ENCODE measurements around the gene SCN5A.
A peak's percentile ranks its signal among the peaks of the same experiment; 100 is the strongest.

The SCN5A gene

GRCh38 chr3:38653685-38654537 lies 4.4 kb upstream of the SCN5A start:
- H3K4me1 ChIP-seq: peaks cover 5% of the 10 kb centered on the region
- H3K36me3 ChIP-seq (replicated peaks): no peaks in the 10 kb centered on the region
- peaks cover 8% of the 10 kb centered on the region for H3K27me3 ChIP-seq (ENCODE audit: low read depth)
- H3K4me3 ChIP-seq: no peak overlapping the region
- H3K9me3 ChIP-seq: no peaks in the 10 kb centered on the region
- in situ Hi-C loops (cut with MboI; ENCODE audit: low sequenced_read_pairs): no loop called here
- no peak for DNase-seq (ENCODE audit: low spot score in 2 of 2)

- H3K9me3 ChIP-seq: no peaks in the 10 kb centered on the region
- in situ Hi-C loops (cut with MboI; ENCODE audit: low sequenced_read_pairs): no loop called here
- peaks cover 7% of the 10 kb centered on the region for H3K4me1 ChIP-seq
- no peak overlapping the region for H3K4me3 ChIP-seq
- DNase-seq (ENCODE audit: low spot score in 2 of 2): no peak
- H3K36me3 ChIP-seq (replicated peaks): no peaks in the 10 kb centered on the region
- H3K27me3 ChIP-seq (ENCODE audit: low read depth): peaks cover 8% of the 10 kb centered on the region
These were observed 3.4 kb upstream of the SCN5A start for GRCh38 chr3:38652934-38653333.

GRCh38 chr3:38651153-38651789 lies 1.8 kb upstream of the SCN5A start:
- Histone ChIP-seq H3K27me3 (ENCODE audit: low read depth) (no peaks in the 10 kb centered on the region), H3K4me3 (no peak overlapping the region), H3K9me3 (no peaks in the 10 kb centered on the region), H3K36me3 (replicated peaks) (no peaks in the 10 kb centered on the region), H3K4me1 (peaks cover 7% of the 10 kb centered on the region)
- peak; percentile 65 to 80 for DNase-seq (ENCODE audit: low spot score in 2 of 2)
- in situ Hi-C loops (cut with MboI; ENCODE audit: low sequenced_read_pairs): no loop called here

- no peak for DNase-seq (ENCODE audit: low spot score in 2 of 2)
- H3K4me1 ChIP-seq: peaks cover 7% of the 10 kb centered on the region
- in situ Hi-C loops (cut with MboI; ENCODE audit: low sequenced_read_pairs): no loop called here
- no peaks in the 10 kb centered on the region for H3K36me3 ChIP-seq (replicated peaks)
- H3K4me3 ChIP-seq: peak overlapping the region; percentile 33; the same call in 1 of the 2 replicates
- no peaks in the 10 kb centered on the region for H3K27me3 ChIP-seq (ENCODE audit: low read depth)
- H3K9me3 ChIP-seq: no peaks in the 10 kb centered on the region
These were observed 913 bp upstream of the SCN5A start for GRCh38 chr3:38650248-38650951.

GRCh38 chr3:38648659-38649499 lies 608 bp downstream of the SCN5A start:
- Histone ChIP-seq H3K9me3 (no peaks in the 10 kb centered on the region), H3K4me1 (peaks cover 7% of the 10 kb centered on the region), H3K27me3 (ENCODE audit: low read depth) (no peaks in the 10 kb centered on the region), H3K36me3 (replicated peaks) (no peaks in the 10 kb centered on the region), H3K4me3 (peak overlapping the region; percentile 72)
- DNase-seq (ENCODE audit: low spot score in 2 of 2): peak in 1 of 2 experiments; percentile 46
- in situ Hi-C loops (cut with MboI; ENCODE audit: low sequenced_read_pairs): loop anchor here (5.0 kb wide), 1 partner anchor 127 kb away; no protein-coding TSS in a partner anchor

- Histone ChIP-seq H3K4me3 (peak overlapping the region; percentile 72), H3K4me1 (peaks cover 7% of the 10 kb centered on the region), H3K27me3 (ENCODE audit: low read depth) (no peaks in the 10 kb centered on the region), H3K9me3 (no peaks in the 10 kb centered on the region), H3K36me3 (replicated peaks) (no peaks in the 10 kb centered on the region)
- in situ Hi-C loops (cut with MboI; ENCODE audit: low sequenced_read_pairs): loop anchor here (5.0 kb wide), 1 partner anchor 126 kb away; no protein-coding TSS in a partner anchor
- peak in 1 of 2 experiments; percentile 1 for DNase-seq (ENCODE audit: low spot score in 2 of 2)
These were observed 1.3 kb downstream of the SCN5A start for GRCh38 chr3:38648024-38648658.

GRCh38 chr3:38647217-38647970 lies 2.1 kb downstream of the SCN5A start:
- peak in 1 of 2 experiments; percentile 3 for DNase-seq (ENCODE audit: low spot score in 2 of 2)
- in situ Hi-C loops (cut with MboI; ENCODE audit: low sequenced_read_pairs): loop anchor here (5.0 kb wide), 1 partner anchor 125 kb away; no protein-coding TSS in a partner anchor
- Histone ChIP-seq H3K4me1 (peaks cover 7% of the 10 kb centered on the region), H3K4me3 (no peak overlapping the region), H3K9me3 (no peaks in the 10 kb centered on the region), H3K27me3 (ENCODE audit: low read depth) (no peaks in the 10 kb centered on the region), H3K36me3 (replicated peaks) (no peaks in the 10 kb centered on the region)

- peak; percentile 18 to 31 for DNase-seq (ENCODE audit: low spot score in 2 of 2)
These were observed 2.9 kb downstream of the SCN5A start for GRCh38 chr3:38646630-38647029.

GRCh38 chr3:38646062-38646461 lies 3.4 kb downstream of the SCN5A start:
- peaks cover 6% of the 10 kb centered on the region for H3K4me1 ChIP-seq
- no peaks in the 10 kb centered on the region for H3K36me3 ChIP-seq (replicated peaks)
- in situ Hi-C loops (cut with MboI; ENCODE audit: low sequenced_read_pairs): loop anchor here (5.0 kb wide), 1 partner anchor 124 kb away; no protein-coding TSS in a partner anchor
- H3K27me3 ChIP-seq (ENCODE audit: low read depth): no peaks in the 10 kb centered on the region
- peak in 1 of 2 experiments; percentile 1 for DNase-seq (ENCODE audit: low spot score in 2 of 2)
- H3K9me3 ChIP-seq: no peaks in the 10 kb centered on the region
- H3K4me3 ChIP-seq: no peak overlapping the region

More at GRCh38 chr3:38646630-38647029, 2.9 kb downstream of the SCN5A start:
- Histone ChIP-seq H3K36me3 (replicated peaks) (no peaks in the 10 kb centered on the region), H3K4me1 (peaks cover 7% of the 10 kb centered on the region), H3K27me3 (ENCODE audit: low read depth) (no peaks in the 10 kb centered on the region), H3K9me3 (no peaks in the 10 kb centered on the region), H3K4me3 (no peak overlapping the region)
- in situ Hi-C loops (cut with MboI; ENCODE audit: low sequenced_read_pairs): loop anchor here (5.0 kb wide), 1 partner anchor 124 kb away; no protein-coding TSS in a partner anchor

GRCh38 chr3:38645601-38646000 lies 3.9 kb downstream of the SCN5A start:
- H3K36me3 ChIP-seq (replicated peaks): no peaks in the 10 kb centered on the region
- no peak overlapping the region for H3K4me3 ChIP-seq
- H3K4me1 ChIP-seq: peaks cover 5% of the 10 kb centered on the region
- DNase-seq (ENCODE audit: low spot score in 2 of 2): peak in 1 of 2 experiments; percentile 1
- in situ Hi-C loops (cut with MboI; ENCODE audit: low sequenced_read_pairs): loop anchor here (5.0 kb wide), 1 partner anchor 123 kb away; no protein-coding TSS in a partner anchor
- no peaks in the 10 kb centered on the region for H3K9me3 ChIP-seq
- no peaks in the 10 kb centered on the region for H3K27me3 ChIP-seq (ENCODE audit: low read depth)

GRCh38 chr3:38645076-38645475 lies 4.4 kb downstream of the SCN5A start:
- in situ Hi-C loops (cut with MboI; ENCODE audit: low sequenced_read_pairs): loop anchor here (5.0 kb wide), 1 partner anchor 123 kb away; no protein-coding TSS in a partner anchor
- Histone ChIP-seq H3K27me3 (ENCODE audit: low read depth) (no peaks in the 10 kb centered on the region), H3K36me3 (replicated peaks) (no peaks in the 10 kb centered on the region), H3K9me3 (no peaks in the 10 kb centered on the region), H3K4me3 (no peak overlapping the region), H3K4me1 (peaks cover 5% of the 10 kb centered on the region)
- DNase-seq (ENCODE audit: low spot score in 2 of 2): peak in 1 of 2 experiments; percentile 2

- H3K4me1 ChIP-seq: peaks cover 2% of the 10 kb centered on the region; the same call in 1 of the 2 replicates
- H3K9me3 ChIP-seq: no peaks in the 10 kb centered on the region
- no peaks in the 10 kb centered on the region for H3K36me3 ChIP-seq (replicated peaks)
- in situ Hi-C loops (cut with MboI; ENCODE audit: low sequenced_read_pairs): loop anchor here (5.0 kb wide), 1 partner anchor 122 kb away; no protein-coding TSS in a partner anchor
- DNase-seq (ENCODE audit: low spot score in 2 of 2): peak in 1 of 2 experiments; percentile 1
- no peak overlapping the region for H3K4me3 ChIP-seq
- no peaks in the 10 kb centered on the region for H3K27me3 ChIP-seq (ENCODE audit: low read depth)
These were observed 4.8 kb downstream of the SCN5A start for GRCh38 chr3:38644662-38645053.
